PFSK-1 (cell line): ENCODE data around the gene ST7.

Source experiments
- FOXP2 ChIP-seq: optimal IDR thresholded peaks from 2 replicates; pipeline ENCODE3; 2011; ENCODE audit warnings: borderline replicate concordance, control low read depth, inconsistent platforms; ENCODE audit not compliant: insufficient read depth; ENCODE audit errors: extremely low read length, extremely low read depth
- POLR2AphosphoS5 ChIP-seq: IDR thresholded peaks from 2 replicates; pipeline ENCODE4 v1.6.1; 2012; ENCODE audit warnings: low read depth, mild to moderate bottlenecking, control low read depth, low read length, moderate library complexity
- SIN3A ChIP-seq: IDR thresholded peaks from 2 replicates; pipeline ENCODE4 v1.6.1; 2012; ENCODE audit warnings: mild to moderate bottlenecking, low read length, moderate library complexity, borderline replicate concordance; ENCODE audit not compliant: insufficient read depth
- TAF1 ChIP-seq: IDR thresholded peaks from 2 replicates; pipeline ENCODE4 v1.6.1; 2012; ENCODE audit warnings: low read length, control low read depth, borderline replicate concordance; ENCODE audit not compliant: insufficient read depth
- TF ChIP-seq, protein P1 (sequence below), 2 experiments: IDR thresholded peaks; 2 replicates each; pipeline versions ENCODE4 v1.6.1 to v1.8.0; 2011 to 2012; ENCODE audit warnings: low read depth in 2 of 2, low read length in 2 of 2, control low read depth in 1 of 2, inconsistent platforms in 1 of 2, mild to moderate bottlenecking in 1 of 2, moderate library complexity in 1 of 2; ENCODE audit not compliant: insufficient read depth in 1 of 2

Gene ST7

DNA sequence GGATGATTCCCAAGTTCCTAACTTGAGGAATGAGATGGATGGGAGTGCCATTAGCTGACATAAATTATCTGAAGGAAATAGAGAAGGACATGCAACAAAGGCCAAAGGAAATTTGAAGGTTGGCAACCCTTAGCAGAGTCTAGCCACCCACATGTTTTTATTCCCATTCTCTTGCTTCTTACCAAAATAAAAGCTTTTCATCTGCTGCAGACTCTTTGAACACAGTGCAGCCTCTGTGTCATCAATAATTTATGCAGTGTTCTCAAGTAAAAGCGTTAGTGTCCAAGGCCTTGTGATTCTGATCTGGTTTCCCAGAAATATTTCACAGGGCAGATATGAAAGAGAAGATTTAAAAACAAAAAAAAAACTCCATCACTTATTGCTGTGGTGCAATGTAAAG is 98.5 kb downstream of the ST7 start:
- no peak for TF ChIP-seq SIN3A
- no peak for TF ChIP-seq POLR2AphosphoS5
- no peak for TF ChIP-seq TAF1
- TF ChIP-seq FOXP2, result no peak
- TF ChIP-seq, protein P1, sequence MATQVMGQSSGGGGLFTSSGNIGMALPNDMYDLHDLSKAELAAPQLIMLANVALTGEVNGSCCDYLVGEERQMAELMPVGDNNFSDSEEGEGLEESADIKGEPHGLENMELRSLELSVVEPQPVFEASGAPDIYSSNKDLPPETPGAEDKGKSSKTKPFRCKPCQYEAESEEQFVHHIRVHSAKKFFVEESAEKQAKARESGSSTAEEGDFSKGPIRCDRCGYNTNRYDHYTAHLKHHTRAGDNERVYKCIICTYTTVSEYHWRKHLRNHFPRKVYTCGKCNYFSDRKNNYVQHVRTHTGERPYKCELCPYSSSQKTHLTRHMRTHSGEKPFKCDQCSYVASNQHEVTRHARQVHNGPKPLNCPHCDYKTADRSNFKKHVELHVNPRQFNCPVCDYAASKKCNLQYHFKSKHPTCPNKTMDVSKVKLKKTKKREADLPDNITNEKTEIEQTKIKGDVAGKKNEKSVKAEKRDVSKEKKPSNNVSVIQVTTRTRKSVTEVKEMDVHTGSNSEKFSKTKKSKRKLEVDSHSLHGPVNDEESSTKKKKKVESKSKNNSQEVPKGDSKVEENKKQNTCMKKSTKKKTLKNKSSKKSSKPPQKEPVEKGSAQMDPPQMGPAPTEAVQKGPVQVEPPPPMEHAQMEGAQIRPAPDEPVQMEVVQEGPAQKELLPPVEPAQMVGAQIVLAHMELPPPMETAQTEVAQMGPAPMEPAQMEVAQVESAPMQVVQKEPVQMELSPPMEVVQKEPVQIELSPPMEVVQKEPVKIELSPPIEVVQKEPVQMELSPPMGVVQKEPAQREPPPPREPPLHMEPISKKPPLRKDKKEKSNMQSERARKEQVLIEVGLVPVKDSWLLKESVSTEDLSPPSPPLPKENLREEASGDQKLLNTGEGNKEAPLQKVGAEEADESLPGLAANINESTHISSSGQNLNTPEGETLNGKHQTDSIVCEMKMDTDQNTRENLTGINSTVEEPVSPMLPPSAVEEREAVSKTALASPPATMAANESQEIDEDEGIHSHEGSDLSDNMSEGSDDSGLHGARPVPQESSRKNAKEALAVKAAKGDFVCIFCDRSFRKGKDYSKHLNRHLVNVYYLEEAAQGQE (IDR thresholded peaks at IDR 0.05; ENCODE audit: insufficient read depth in 1 of 2, low read depth in 2 of 2, low read length in 2 of 2), result no peak

GRCh38 chr7:117053432-117053831 is 100.1 kb downstream of the ST7 start:
- no peak for TF ChIP-seq POLR2AphosphoS5

DNA sequence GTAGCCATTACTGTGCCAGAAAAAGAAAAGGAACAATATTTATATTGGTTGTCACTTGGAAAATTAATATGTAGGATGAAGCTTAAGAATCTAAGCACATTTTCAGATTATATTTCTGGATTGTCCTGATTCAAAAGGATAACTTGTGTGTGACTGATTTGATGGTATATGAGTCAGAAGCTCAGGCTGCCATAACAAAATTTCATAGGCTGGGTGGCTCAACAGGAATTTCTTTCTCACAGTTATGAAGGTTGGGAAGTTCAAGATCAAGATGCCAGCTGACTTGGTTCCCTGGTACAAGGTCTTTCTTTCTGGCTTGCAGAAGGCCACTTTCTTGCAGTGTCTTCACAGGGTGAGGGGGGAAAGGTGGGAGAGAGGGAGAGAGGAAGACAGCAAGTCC is 108.5 kb downstream of the ST7 start:
- TF ChIP-seq, protein P1 (IDR thresholded peaks at IDR 0.05; ENCODE audit: insufficient read depth in 1 of 2, low read depth in 2 of 2, low read length in 2 of 2), result no peak
- TF ChIP-seq TAF1 (no peak), POLR2AphosphoS5 (no peak), FOXP2 (no peak), SIN3A (no peak)

- TF ChIP-seq FOXP2 (no peak), TAF1 (no peak), POLR2AphosphoS5 (no peak), SIN3A (no peak)
Observed at GRCh38 chr7:117062300-117062699, 109.0 kb downstream of the ST7 start.

GRCh38 chr7:117064688-117065087 is 111.4 kb downstream of the ST7 start:
- TF ChIP-seq FOXP2 (no peak), TAF1 (no peak), POLR2AphosphoS5 (no peak), SIN3A (no peak)
- TF ChIP-seq, protein P1 (IDR thresholded peaks at IDR 0.05; ENCODE audit: insufficient read depth in 1 of 2, low read depth in 2 of 2, low read length in 2 of 2), result no peak

DNA sequence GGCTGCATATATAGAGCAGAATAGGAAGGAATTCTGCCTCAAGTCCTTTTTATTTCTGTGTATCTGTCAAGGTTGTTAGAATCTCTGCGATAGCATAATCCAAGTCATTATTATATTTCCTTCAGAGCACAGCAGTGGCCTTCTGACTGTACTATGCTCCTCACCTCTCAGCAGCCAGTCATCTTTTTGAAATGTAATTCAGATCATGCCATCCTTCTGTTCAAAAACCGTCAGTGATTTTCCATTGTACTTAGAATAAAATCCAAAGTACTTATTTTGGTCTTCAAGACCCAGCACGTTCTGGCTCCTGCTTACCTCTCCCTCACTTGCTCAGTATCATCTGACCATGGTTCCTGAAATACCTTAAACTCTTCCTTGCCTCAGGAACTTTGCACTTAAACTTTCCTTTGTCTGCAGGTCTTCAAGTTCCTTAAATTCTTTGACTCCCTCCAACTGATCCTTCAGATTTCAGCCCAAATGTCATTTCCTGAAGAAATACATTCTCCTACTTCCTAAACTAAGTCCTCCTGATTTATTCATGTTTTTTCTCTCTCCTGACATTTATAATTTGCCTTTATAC is 112.4 kb downstream of the ST7 start:
- TF ChIP-seq TAF1 (no peak), SIN3A (no peak), FOXP2 (no peak), POLR2AphosphoS5 (no peak)
- TF ChIP-seq, protein P1 (IDR thresholded peaks at IDR 0.05; ENCODE audit: insufficient read depth in 1 of 2, low read depth in 2 of 2, low read length in 2 of 2), result no peak
